Measurements from ENCODE around the gene GABBR1. TPM values are rescaled to one million over a fixed set of nuclear protein-coding genes. Genes with fewer than 3 reads are reported as not detected.

GABBR1 gene
- total RNA-seq, 1 donor from 2014 or later, result 1.9 TPM

DNA sequence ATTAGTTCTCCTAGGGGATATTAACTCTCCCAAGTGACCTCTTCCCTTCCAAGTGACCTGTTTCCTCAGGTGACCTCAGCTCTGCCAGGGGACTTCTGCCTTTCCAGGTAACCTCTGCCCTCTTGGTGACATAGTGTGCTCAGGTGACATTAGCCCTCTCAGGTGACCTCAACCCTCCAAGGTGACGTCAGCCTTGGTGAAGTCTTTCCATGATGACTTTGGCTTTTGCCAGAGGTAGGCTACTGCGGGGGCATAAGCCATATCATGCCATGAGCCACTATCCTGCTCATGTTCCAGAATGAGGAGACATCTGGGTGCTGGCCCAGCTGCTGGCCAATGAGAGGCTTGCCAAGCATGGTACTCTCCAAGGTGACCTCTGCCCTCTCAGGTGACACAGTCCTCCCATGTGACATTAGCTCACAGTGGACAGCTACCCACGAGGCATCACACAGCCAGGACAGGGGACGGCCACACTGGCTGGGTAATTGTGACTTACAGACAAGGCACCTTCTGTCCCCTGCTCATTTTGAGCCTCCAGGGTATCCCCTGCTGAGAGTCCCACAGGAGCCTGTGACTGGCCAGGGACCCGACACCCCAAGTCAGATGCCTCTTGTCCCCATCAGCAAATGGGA lies 104.6 kb downstream of the GABBR1 start:
- DNase-seq (ENCODE audit: low read depth in 2 of 2), result no peak

DNA sequence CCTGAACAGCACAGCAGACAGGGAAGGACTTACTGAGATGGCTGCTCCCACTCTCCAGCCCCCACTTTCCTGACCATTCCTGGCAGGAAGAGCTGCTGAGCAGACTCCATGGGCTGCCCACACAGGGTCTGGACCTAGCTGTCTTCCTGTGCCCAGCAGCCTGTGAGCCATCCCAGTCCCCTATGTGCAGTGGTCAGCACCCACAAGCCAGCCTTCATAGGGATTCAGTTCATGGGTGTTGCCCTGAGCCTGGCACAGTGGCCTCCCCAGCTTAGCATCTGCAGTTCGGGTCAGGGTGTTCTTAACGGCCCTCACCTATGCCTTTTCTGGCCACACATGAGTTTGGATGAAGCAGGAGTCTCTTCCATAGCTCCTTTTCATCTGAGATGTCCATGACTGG lies 105.4 kb downstream of the GABBR1 start:
- DNase-seq (ENCODE audit: low read depth in 2 of 2), result no peak

DNA sequence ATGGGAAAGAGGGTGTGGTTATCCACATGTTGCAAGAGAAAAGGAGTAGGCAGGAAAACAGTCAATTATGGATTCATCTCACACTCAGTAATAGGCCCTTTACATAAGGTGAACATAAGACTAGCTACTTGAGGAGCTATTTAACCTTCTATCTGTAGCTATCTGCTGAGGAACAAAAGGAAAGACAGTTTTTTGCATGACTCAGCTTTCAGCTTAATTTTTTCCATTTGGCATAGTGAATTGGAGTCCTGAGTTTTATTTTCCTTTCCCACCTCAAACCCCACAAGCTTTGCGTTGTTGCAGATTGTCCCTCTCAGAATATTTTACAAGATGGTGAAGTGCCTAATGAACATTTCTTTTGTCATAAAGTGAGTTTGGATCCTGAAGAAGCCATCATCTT lies 105.9 kb downstream of the GABBR1 start:
- no peak for DNase-seq (ENCODE audit: low read depth in 2 of 2)

GRCh38 chr6:29525311-29525639 lies 107.7 kb downstream of the GABBR1 start:
- DNase-seq (ENCODE audit: low read depth in 2 of 2), result no peak

DNA sequence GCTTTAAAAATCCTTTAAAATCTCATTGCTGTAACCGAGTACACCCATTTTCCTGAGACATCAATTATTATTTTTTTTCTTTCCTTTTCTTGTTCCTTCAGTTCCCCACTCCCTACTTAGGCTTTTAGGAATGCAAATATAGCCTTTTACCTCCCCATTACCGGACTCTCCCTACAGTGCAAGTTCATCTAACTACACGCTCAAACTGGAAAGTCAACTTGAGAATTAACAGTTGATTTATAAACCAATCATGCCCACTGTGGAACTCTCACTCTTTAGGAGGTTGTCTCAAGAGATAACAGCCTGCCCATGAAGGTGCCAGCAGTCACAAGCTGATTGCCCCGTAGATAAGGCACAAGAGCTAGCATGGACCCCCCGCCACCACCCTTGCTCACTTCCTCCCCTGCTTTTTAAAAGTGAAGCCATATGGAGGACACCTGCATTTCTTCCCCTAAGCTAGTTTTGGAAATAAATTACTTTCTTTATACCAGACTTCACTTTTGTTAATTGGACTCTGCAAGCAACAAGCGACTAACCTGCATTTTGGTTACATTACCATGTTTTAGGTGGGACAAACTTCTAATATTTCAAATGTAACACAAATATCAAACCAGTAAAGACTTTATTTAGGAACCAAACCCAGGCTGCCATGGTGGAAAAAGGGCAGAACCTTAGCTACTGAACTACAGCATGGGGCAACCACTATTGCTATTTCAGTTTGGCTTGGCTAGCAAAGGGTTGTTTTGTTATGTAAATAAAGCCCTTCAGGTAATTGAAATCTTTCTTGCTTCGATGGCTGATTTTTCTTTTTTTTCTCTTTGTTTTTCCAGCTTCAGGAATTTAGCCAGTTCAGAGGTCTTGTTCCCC lies 108.3 kb downstream of the GABBR1 start:
- no peak for DNase-seq (ENCODE audit: low read depth in 2 of 2)

DNA sequence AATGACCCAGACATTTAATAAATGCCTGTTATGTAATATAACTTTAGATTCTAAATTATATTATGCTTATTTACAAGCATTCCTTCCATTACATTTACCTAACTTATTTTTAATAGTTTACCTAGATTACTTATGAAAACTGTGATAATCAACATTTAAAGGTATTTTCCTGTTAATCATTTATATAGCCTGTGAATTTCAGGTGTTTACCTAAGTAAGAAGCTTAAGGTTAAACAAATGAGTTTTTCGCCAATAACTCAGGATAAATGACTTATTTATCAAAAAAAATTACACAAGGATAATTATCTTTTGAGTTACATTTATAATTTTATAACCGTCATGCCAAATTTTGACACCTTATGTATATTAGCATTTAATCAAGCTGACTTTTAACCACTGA lies 108.9 kb downstream of the GABBR1 start:
- no peak for DNase-seq (ENCODE audit: low read depth in 2 of 2)

DNA sequence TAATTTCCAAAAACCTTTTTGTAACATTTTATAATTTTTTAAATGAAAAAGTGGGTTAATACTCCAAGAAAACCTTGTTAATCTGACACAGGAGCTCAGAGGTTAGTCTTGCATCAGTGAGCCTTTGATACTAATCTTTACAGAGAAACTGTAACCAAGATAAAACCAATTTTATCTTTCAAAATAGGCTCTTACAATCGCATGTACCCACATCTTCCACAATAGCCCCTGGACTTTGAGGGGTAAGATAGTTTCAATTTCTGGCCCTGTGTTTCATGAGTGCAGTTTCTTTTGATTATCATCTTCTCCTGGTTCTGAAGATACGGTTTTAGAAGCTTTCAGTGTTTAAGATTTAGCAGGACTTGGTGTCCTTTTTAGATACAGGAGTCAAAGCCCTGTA lies 110.8 kb downstream of the GABBR1 start:
- DNase-seq (ENCODE audit: low read depth in 2 of 2), result no peak

GRCh38 chr6:29521006-29521680 lies 111.8 kb downstream of the GABBR1 start:
- no peak for DNase-seq (ENCODE audit: low read depth in 2 of 2)

GRCh38 chr6:29520232-29520631 lies 112.8 kb downstream of the GABBR1 start:
- DNase-seq (ENCODE audit: low read depth in 2 of 2), result no peak

GRCh38 chr6:29519291-29520010 lies 113.5 kb downstream of the GABBR1 start:
- no peak for DNase-seq (ENCODE audit: low read depth in 2 of 2)

DNA sequence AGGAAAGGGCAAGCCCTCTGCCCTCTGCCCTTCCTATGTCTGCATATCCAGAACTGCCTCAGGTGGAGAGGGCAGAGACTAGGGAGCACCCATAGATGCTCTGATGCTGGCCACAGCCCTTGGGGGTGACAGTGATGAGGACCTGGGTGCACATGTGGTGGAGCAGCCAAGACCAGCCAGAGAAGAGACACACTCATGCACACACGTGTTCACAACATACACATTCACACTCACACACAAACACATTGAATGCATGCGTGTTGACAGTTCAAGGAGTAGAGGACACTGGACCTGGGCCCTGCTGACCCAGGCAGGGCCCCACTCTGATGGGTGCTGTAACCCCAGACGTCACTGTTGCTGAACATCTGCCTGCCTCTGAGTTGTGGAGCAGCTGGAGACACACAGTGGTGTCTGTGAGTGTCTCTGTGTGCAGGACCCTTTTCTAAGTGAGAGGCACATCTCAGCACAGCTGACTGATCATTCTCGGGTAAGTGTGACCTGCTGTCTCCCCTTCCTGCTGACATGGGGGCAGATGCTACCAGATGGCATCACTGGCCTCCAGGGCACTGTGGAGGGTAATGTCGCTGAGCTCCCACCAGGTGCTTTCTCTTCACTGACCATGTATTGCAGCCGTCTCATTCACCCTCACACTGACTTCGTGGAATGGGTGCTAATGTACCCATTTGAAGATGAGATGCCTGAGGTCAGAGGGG lies 115.1 kb downstream of the GABBR1 start:
- no peak for DNase-seq (ENCODE audit: low read depth in 2 of 2)

- no peak for DNase-seq (ENCODE audit: low read depth in 2 of 2)
Measured at GRCh38 chr6:29517245-29517644, 115.7 kb downstream of the GABBR1 start.

- no peak for DNase-seq (ENCODE audit: low read depth in 2 of 2)
Measured at GRCh38 chr6:29516108-29516507, 116.9 kb downstream of the GABBR1 start.

DNA sequence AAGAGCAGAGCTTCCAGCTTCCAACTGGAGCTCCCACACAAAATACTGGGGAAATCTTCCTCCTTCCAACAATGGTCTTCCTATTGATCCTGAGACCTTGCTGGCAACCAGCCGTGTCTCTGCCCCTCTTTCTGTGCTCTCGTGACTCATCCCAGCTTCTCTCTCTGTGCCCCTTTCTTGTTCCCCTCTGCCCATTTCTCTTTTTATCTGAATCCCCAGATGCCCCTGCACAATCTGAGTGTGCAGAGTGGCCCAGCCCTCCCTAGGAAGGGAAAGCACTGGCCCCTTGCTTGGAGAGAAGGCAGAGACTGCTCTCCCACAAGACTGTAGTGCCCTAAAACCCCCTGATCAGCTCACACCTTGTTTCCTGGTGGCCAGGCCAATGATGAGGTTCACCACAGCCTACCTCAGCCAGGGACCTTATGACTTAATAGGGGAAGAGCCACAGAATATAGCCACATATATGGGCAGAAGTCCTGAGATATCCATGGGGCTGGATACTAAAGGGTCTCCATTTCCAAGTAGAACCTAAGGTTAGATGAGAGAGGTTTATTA lies 122.2 kb downstream of the GABBR1 start:
- no peak for DNase-seq (ENCODE audit: low read depth in 2 of 2)

GRCh38 chr6:29510202-29510601 lies 122.8 kb downstream of the GABBR1 start:
- DNase-seq (ENCODE audit: low read depth in 2 of 2), result no peak

Other genes starting within 250 kb of the GABBR1 start
- gene OR12D2, start 237.6 kb downstream of the GABBR1 start, total RNA-seq, result not detected in 2 replicates
- not detected in 2 replicates for gene OR12D1, start 218.3 kb downstream of the GABBR1 start, total RNA-seq
- gene OR10C1, start 193.9 kb downstream of the GABBR1 start, total RNA-seq, result not detected in 2 replicates
- gene OR11A1, start 176.1 kb downstream of the GABBR1 start, total RNA-seq, result not detected in 2 replicates
- gene OR2H1, start 176.0 kb downstream of the GABBR1 start, total RNA-seq, result under 0.01 TPM in 1 of 2 replicates, not detected in the other
- not detected in 2 replicates for gene MAS1L, start 145.2 kb downstream of the GABBR1 start, total RNA-seq
- gene UBD, start 73.5 kb downstream of the GABBR1 start, total RNA-seq, result 39.0 and 91.9 TPM in 2 replicates
- not detected in 2 replicates for gene OR2H2, start 48.1 kb downstream of the GABBR1 start, total RNA-seq
- not detected in 2 replicates for gene MOG, start 23.9 kb upstream of the GABBR1 start, total RNA-seq
- gene ZFP57, start 48.0 kb upstream of the GABBR1 start, total RNA-seq, result 0.51 and 0.63 TPM in 2 replicates
- gene HLA-F, start 90.3 kb upstream of the GABBR1 start, total RNA-seq, result 15.0 and 22.3 TPM in 2 replicates
- not detected in 2 replicates for gene HLA-G, start 194.6 kb upstream of the GABBR1 start, total RNA-seq

All from dermis microvascular lymphatic vessel endothelial cell (primary cell).